ENCODE data around the gene SUPT3H. TPM values are rescaled to one million over a fixed set of nuclear protein-coding genes. Genes with fewer than 3 reads are reported as not detected.

The SUPT3H gene
- total RNA-seq, 6 experiments from 2014 or later = 0.95 to 2.8 (median 2.0) TPM

- intact Hi-C loops (cut with DNase I) = no loop called here
- H3K27me3 ChIP-seq = peaks cover 0 to 5% of the 10 kb centered on the region in 2 donors
- WGBS (ENCODE audit: insufficient coverage, low coverage, low lambda C conversion rate, missing lambda C conversion rate) = 71% methylated on average over 2 of the region's 2 CpGs
Measured at GRCh38 chr6:45382391-45382790, 4.7 kb upstream of the SUPT3H start.

GRCh38 chr6:45378334-45378926 is 696 bp upstream of the SUPT3H start:
- WGBS (ENCODE audit: insufficient coverage, low coverage, low lambda C conversion rate, missing lambda C conversion rate) = 2% methylated on average over 8 of the region's 21 CpGs
- Histone ChIP-seq H3K36me3 (no peaks in the 10 kb centered on the region), H3K4me3 (peak overlapping the region; percentile 82 to 91 (median 83)), H3K4me1 (peaks cover 0 to 6% (median 3%) of the 10 kb centered on the region in 4 donors), H3K27me3 (no peaks in the 10 kb centered on the region), H3K27ac (peak overlapping the region; percentile 87 to 96 (median 95)), H3K9me3 (no peaks in the 10 kb centered on the region)
- intact Hi-C loops (cut with DNase I) = no loop called here
- TF ChIP-seq POLR2A (IDR thresholded peaks at IDR 0.05) (no peak), CTCF (IDR thresholded peaks at IDR 0.05) (no peak)
- DNase-seq (peak in 2 of 3 donors; percentile 53 to 57), ATAC-seq (peak; percentile 46 to 64 (median 56))

More at GRCh38 chr6:45382391-45382790, 4.7 kb upstream of the SUPT3H start:
- no peak for TF ChIP-seq POLR2A (IDR thresholded peaks at IDR 0.05)
- TF ChIP-seq CTCF (IDR thresholded peaks at IDR 0.05) = no peak
- H3K36me3 ChIP-seq = no peaks in the 10 kb centered on the region
- no peaks in the 10 kb centered on the region for H3K9me3 ChIP-seq
- H3K27ac ChIP-seq = no peak overlapping the region
- peaks cover 0 to 6% (median 3%) of the 10 kb centered on the region in 4 donors for H3K4me1 ChIP-seq
- H3K4me3 ChIP-seq = no peak overlapping the region
- DNase-seq (no peak), ATAC-seq (no peak)

- peak overlapping the region; percentile 87 to 96 (median 95) for H3K27ac ChIP-seq
- intact Hi-C loops (cut with DNase I) = no loop called here
- peak overlapping the region; percentile 82 to 91 (median 83) for H3K4me3 ChIP-seq
- DNase-seq (peak in 2 of 3 donors; percentile 84 to 85), ATAC-seq (peak; percentile 6 to 13 (median 8))
- no peaks in the 10 kb centered on the region for H3K36me3 ChIP-seq
- peaks cover 0 to 6% (median 3%) of the 10 kb centered on the region in 4 donors for H3K4me1 ChIP-seq
- 1% methylated on average over 20 of the region's 21 CpGs for WGBS (ENCODE audit: insufficient coverage, low coverage, low lambda C conversion rate, missing lambda C conversion rate)
- no peaks in the 10 kb centered on the region for H3K9me3 ChIP-seq
- no peaks in the 10 kb centered on the region for H3K27me3 ChIP-seq
- TF ChIP-seq POLR2A (IDR thresholded peaks at IDR 0.05) (no peak), CTCF (IDR thresholded peaks at IDR 0.05) (no peak)
Measured at GRCh38 chr6:45377043-45377553, 636 bp downstream of the SUPT3H start.

GRCh38 chr6:45376310-45377042 is 1.3 kb downstream of the SUPT3H start:
- Histone ChIP-seq H3K27me3 (no peaks in the 10 kb centered on the region), H3K27ac (peak overlapping the region; percentile 87 to 96 (median 95)), H3K4me3 (peak overlapping the region; percentile 82 to 91 (median 83)), H3K9me3 (no peaks in the 10 kb centered on the region), H3K4me1 (peaks cover 0 to 6% (median 3%) of the 10 kb centered on the region in 4 donors), H3K36me3 (no peaks in the 10 kb centered on the region)
- TF ChIP-seq POLR2A (IDR thresholded peaks at IDR 0.05) (no peak), CTCF (IDR thresholded peaks at IDR 0.05) (no peak)
- 34% methylated on average over 11 of the region's 11 CpGs for WGBS (ENCODE audit: insufficient coverage, low coverage, low lambda C conversion rate, missing lambda C conversion rate)
- ATAC-seq (no peak), DNase-seq (no peak)
- intact Hi-C loops (cut with DNase I) = no loop called here

Data from right lobe of liver (tissue), 6 donors.